Tongue (tissue), 2 donors: ENCODE results near the gene OTULIN. TPM values are rescaled to one million over a fixed set of nuclear protein-coding genes. Genes with fewer than 3 reads are reported as not detected.

Source experiments
- DNase-seq: peaks from one replicate; pipeline ENCODE4 v3.0.0-alpha.2; 2015
- total RNA-seq: library from RNA; depleted of rRNA; stranded (reverse); fragments of >200 nt; gene quantifications from one replicate; pipeline ENCODE4 v1.2.3, GENCODE V29; 2014

The OTULIN gene
- total RNA-seq, 1 donor from 2014 or later = 43.1 TPM

- DNase-seq = no peak
Measured at GRCh38 chr5:14698495-14698894, 34.0 kb downstream of the OTULIN start.

GRCh38 chr5:14699159-14699558 is 34.6 kb downstream of the OTULIN start:
- DNase-seq = no peak

- no peak for DNase-seq
Measured at GRCh38 chr5:14699807-14700400, 35.4 kb downstream of the OTULIN start.

GRCh38 chr5:14700478-14701436 is 36.2 kb downstream of the OTULIN start:
- DNase-seq = peak; percentile 35

GRCh38 chr5:14701556-14701955 is 37.0 kb downstream of the OTULIN start:
- DNase-seq = no peak

GRCh38 chr5:14702238-14702839 is 37.8 kb downstream of the OTULIN start:
- no peak for DNase-seq

GRCh38 chr5:14705556-14705955 is 41.0 kb downstream of the OTULIN start:
- no peak for DNase-seq

- no peak for DNase-seq
Measured at GRCh38 chr5:14706615-14707021, 42.1 kb downstream of the OTULIN start.

- DNase-seq = no peak
Measured at GRCh38 chr5:14707811-14708390, 43.4 kb downstream of the OTULIN start.

- DNase-seq = no peak
Measured at GRCh38 chr5:14708551-14708950, 44.0 kb downstream of the OTULIN start.

GRCh38 chr5:14710313-14710994 is 45.9 kb downstream of the OTULIN start:
- DNase-seq = no peak

- no peak for DNase-seq
Measured at GRCh38 chr5:14712131-14712530, 47.6 kb downstream of the OTULIN start.

- DNase-seq = no peak
Measured at GRCh38 chr5:14712666-14713065, 48.1 kb downstream of the OTULIN start.

GRCh38 chr5:14713476-14714390 is 49.2 kb downstream of the OTULIN start:
- no peak for DNase-seq

GRCh38 chr5:14714706-14715105 is 50.2 kb downstream of the OTULIN start:
- DNase-seq = peak; percentile 58

GRCh38 chr5:14715481-14715880 is 51.0 kb downstream of the OTULIN start:
- DNase-seq = no peak

GRCh38 chr5:14716755-14717752 is 52.5 kb downstream of the OTULIN start:
- no peak for DNase-seq

GRCh38 chr5:14718778-14719177 is 54.3 kb downstream of the OTULIN start:
- no peak for DNase-seq

- DNase-seq = no peak
Measured at GRCh38 chr5:14720236-14720923, 55.9 kb downstream of the OTULIN start.
